Prostate gland (tissue), 2 donors: ENCODE measurements around the gene DKC1. TPM values are rescaled to one million over a fixed set of nuclear protein-coding genes. Genes with fewer than 3 reads are reported as not detected.

Experiments used
- DNase-seq: peaks from one replicate; pipeline ENCODE4 v3.0.0-alpha.2; 2019; ENCODE audit warnings: low spot score
- H3K27ac ChIP-seq, 2 donors: fragments of 200-600 bp; sonication (generic); 2 replicates each; pipeline ENCODE4 v1.5.1; 2017 to 2019
- H3K27me3 ChIP-seq: fragments of 200-600 bp; sonication (generic); replicated peaks from 2 replicates; pipeline ENCODE4 v1.5.1; 2019; ENCODE audit not compliant: insufficient read depth
- H3K36me3 ChIP-seq, 2 donors: fragments of 200-600 bp; sonication (generic); 1 replicate in 1 of 2; 2 replicates in 1 of 2; pipeline versions ENCODE4 v1.5.1 to v1.8.1; 2017 to 2019
- H3K4me1 ChIP-seq: fragments of 200-600 bp; sonication (generic); replicated peaks from 2 replicates; pipeline ENCODE4 v1.5.1; 2019
- H3K4me3 ChIP-seq, 2 donors: fragments of 200-600 bp; sonication (generic); 2 replicates each; pipeline ENCODE4 v1.5.1; 2017 to 2019
- H3K9me3 ChIP-seq: fragments of 200-600 bp; sonication (generic); 2 replicates; pipeline ENCODE4 v1.5.1; 2017
- CTCF ChIP-seq, 4 experiments: fragments of 200-600 bp in 2 of 4; fragments of 450-650 bp in 2 of 4; sonication (generic) in 2 of 4; IDR thresholded peaks; 1 replicate in 3 of 4; 2 replicates in 1 of 4; pipeline ENCODE4 v1.5.1; 2016 to 2019; ENCODE audit warnings: antibody characterized with exemption in 4 of 4, mild to moderate bottlenecking in 2 of 4, moderate library complexity in 2 of 4
- POLR2A ChIP-seq: fragments of 450-650 bp; IDR thresholded peaks from one replicate; pipeline ENCODE4 v1.6.1; 2016; ENCODE audit warnings: antibody characterized with exemption, mild to moderate bottlenecking
- POLR2AphosphoS5 ChIP-seq: sonication (generic); formaldehyde crosslinking; IDR thresholded peaks from one replicate; pipeline ENCODE4 v1.6.1; 2017; ENCODE audit warnings: antibody characterized with exemption
- WGBS: methylation state at CpG from one replicate; pipeline ENCODE4 v1.1.5; 2018; 5-methylcytosine and 5-hydroxymethylcytosine counted together
- intact Hi-C: fragments of 100-400 bp; cut with DNase I; formaldehyde crosslinking; loops from one replicate; pipeline ENCODE4 v1.14.2; 2022
- total RNA-seq, 2 donors: library from RNA; depleted of rRNA; stranded (reverse); fragments of >200 nt; gene quantifications; one replicate each; pipeline ENCODE4 v1.1.0, GENCODE V29; 2016

The DKC1 gene
- total RNA-seq, 2 donors from 2014 or later = 22.6 to 58.2 TPM

- intact Hi-C loops = no loop called here
- no peak overlapping the region for H3K27ac ChIP-seq
- DNase-seq = no peak
- WGBS = 93% methylated on average over 5 of the region's 5 CpGs
- TF ChIP-seq CTCF (IDR thresholded peaks at IDR 0.05) (no peak), POLR2A (no peak), POLR2AphosphoS5 (no peak)
- no peaks in the 10 kb centered on the region for H3K4me1 ChIP-seq
- H3K36me3 ChIP-seq = no peaks in the 10 kb centered on the region
- no peaks in the 10 kb centered on the region for H3K27me3 ChIP-seq
- H3K4me3 ChIP-seq = no peak overlapping the region
- no peaks in the 10 kb centered on the region for H3K9me3 ChIP-seq
These were observed 44.3 kb downstream of the DKC1 start for GRCh38 chrX:154806837-154807501.

DNA sequence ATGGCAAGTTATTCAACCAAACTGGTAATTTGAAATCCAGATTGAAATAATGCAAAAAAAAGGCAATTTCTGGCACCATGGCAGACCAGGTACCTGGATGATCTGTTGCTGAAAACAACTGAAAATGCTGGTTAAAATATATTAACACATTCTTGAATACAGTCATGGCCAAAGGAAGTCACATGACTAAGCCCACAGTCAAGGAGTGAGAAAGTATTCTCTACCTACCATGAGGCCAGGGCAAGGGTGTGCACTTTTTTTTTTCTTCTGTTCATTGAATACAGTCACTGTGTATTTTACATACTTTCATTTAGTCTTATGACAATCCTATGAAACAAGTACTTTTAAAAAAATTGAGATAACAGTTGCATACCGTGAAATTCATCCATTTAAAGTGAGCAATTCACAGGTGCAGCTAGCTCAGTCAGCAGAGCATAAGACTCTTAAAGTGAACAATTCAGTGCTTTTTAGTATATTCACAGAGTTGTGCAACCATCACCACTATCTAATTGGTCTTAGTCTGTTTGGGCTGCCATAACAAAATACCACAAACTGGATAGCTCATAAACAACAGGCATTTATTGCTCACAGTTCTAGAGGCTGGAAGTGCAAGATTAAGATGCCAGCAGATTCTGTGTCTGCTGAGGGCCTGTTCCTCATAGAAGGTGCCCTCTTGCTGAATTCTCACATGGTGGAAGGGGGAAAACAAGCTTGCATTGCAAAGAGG, 47.4 kb downstream of the DKC1 start:
- no peak for DNase-seq
- no peaks in the 10 kb centered on the region for H3K9me3 ChIP-seq
- TF ChIP-seq POLR2A (no peak), POLR2AphosphoS5 (no peak), CTCF (IDR thresholded peaks at IDR 0.05) (no peak)
- 59% methylated on average over 1 of the region's 1 CpG for WGBS
- H3K4me1 ChIP-seq = no peaks in the 10 kb centered on the region
- no peak overlapping the region for H3K27ac ChIP-seq
- H3K36me3 ChIP-seq = no peaks in the 10 kb centered on the region
- H3K27me3 ChIP-seq = no peaks in the 10 kb centered on the region
- intact Hi-C loops = no loop called here
- no peak overlapping the region for H3K4me3 ChIP-seq

GRCh38 chrX:154812341-154813101, 49.9 kb downstream of the DKC1 start:
- H3K36me3 ChIP-seq = no peaks in the 10 kb centered on the region
- TF ChIP-seq CTCF (IDR thresholded peaks at IDR 0.05) = no peak
- no peak for TF ChIP-seq POLR2A
- no peak for TF ChIP-seq POLR2AphosphoS5
- H3K4me1 ChIP-seq = no peaks in the 10 kb centered on the region
- H3K27ac ChIP-seq = no peak overlapping the region
- intact Hi-C loops = no loop called here
- no peak for DNase-seq
- 97% methylated on average over 2 of the region's 2 CpGs for WGBS
- no peaks in the 10 kb centered on the region for H3K9me3 ChIP-seq
- no peaks in the 10 kb centered on the region for H3K27me3 ChIP-seq
- no peak overlapping the region for H3K4me3 ChIP-seq

DNA sequence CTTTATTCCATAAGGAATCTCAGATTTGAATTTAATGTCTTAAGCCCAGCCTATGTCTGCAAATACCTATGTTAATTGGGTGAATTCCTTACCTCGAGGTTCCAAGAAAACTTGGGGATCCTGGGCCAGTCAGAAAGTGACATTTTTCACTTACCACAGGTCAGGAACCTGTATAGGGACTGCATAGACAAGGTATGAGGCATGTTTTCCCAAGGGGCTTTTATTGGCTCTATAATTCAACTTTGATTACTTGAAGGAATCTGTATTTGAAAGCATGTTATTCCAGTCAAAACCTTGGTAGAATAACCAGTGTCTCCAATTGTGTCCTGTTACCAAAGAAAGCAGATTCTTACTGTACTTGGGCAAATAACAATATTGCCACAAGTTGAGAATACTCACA, 51.1 kb downstream of the DKC1 start:
- Histone ChIP-seq H3K4me3 (no peak overlapping the region), H3K36me3 (no peaks in the 10 kb centered on the region)
- WGBS = 7% methylated on average over 1 of the region's 1 CpG

More for the DNA sequence above, 51.1 kb downstream of the DKC1 start:
- Histone ChIP-seq H3K9me3 (no peaks in the 10 kb centered on the region), H3K27me3 (no peaks in the 10 kb centered on the region), H3K4me1 (no peaks in the 10 kb centered on the region), H3K27ac (no peak overlapping the region)
- TF ChIP-seq CTCF (IDR thresholded peaks at IDR 0.05) (no peak), POLR2AphosphoS5 (no peak), POLR2A (no peak)
- no peak for DNase-seq
- intact Hi-C loops = no loop called here
